OCI-LY3 (cell line): ENCODE measurements around the gene YIPF7.

ENCODE experiments used
- H2AFZ ChIP-seq: fragments of 200-600, 300-600 bp; shearing (Covaris generic); 2 replicates; pipeline ENCODE4 v1.6.0; 2014; ENCODE audit warnings: antibody characterized with exemption, low read depth, low read length
- H3K27ac ChIP-seq: fragments of 200-600, 300-600 bp; sonication (generic); 2 replicates; pipeline ENCODE4 v1.5.1; 2014; ENCODE audit warnings: mild to moderate bottlenecking, low read length, moderate library complexity, mixed read lengths
- H3K27me3 ChIP-seq: fragments of 200-600, 300-600 bp; sonication (generic); 2 replicates; pipeline ENCODE4 v1.6.1; 2014; ENCODE audit warnings: low read depth, low read length, mixed read lengths
- H3K36me3 ChIP-seq: fragments of 200-600, 300-600 bp; sonication (generic); replicated peaks from 2 replicates; pipeline ENCODE3; 2014; ENCODE audit warnings: low read depth, low read length, mixed read lengths
- H3K4me1 ChIP-seq: fragments of 300-600, 200-600 bp; sonication (generic); 2 replicates; pipeline ENCODE4 v1.6.1; 2014; ENCODE audit warnings: low read length, mixed read lengths
- H3K4me2 ChIP-seq: fragments of 200-600, 300-600 bp; sonication (generic); 2 replicates; pipeline ENCODE4 v1.6.1; 2014; ENCODE audit warnings: low read length, mixed read lengths
- H3K4me3 ChIP-seq: fragments of 300-600, 200-600 bp; sonication (generic); 2 replicates; pipeline ENCODE4 v1.5.1; 2014; ENCODE audit warnings: antibody characterized with exemption, mild to moderate bottlenecking, low read length, moderate library complexity
- H3K79me2 ChIP-seq: fragments of 300-600, 200-600 bp; shearing (Covaris generic); 2 replicates; pipeline ENCODE4 v1.6.1; 2014; ENCODE audit warnings: mild to moderate bottlenecking, low read length, mixed read lengths
- H3K9ac ChIP-seq: fragments of 300-600, 200-600 bp; shearing (Covaris generic); 2 replicates; pipeline ENCODE4 v1.6.0; 2014; ENCODE audit warnings: mild to moderate bottlenecking, low read length, moderate library complexity
- H3K9me3 ChIP-seq: fragments of 200-600, 300-600 bp; shearing (Covaris generic); 2 replicates; pipeline ENCODE4 v1.6.1; 2014; ENCODE audit warnings: low read length, mixed read lengths; ENCODE audit not compliant: insufficient read depth
- H4K20me1 ChIP-seq: fragments of 200-600, 300-600 bp; sonication (generic); 2 replicates; pipeline ENCODE4 v1.6.1; 2016; ENCODE audit warnings: low read length, mixed read lengths; ENCODE audit not compliant: insufficient read depth
- CTCF ChIP-seq: fragments of 200-600, 300-600 bp; sonication (generic); IDR thresholded peaks from 2 replicates; pipeline ENCODE4 v1.5.1; 2014; ENCODE audit warnings: antibody characterized with exemption, low read length, low read depth
- EZH2phosphoT487 ChIP-seq: fragments of 200-600 bp; shearing (Covaris generic); IDR thresholded peaks from 2 replicates; pipeline ENCODE4 v1.6.1; 2018; ENCODE audit warnings: antibody characterized with exemption, mixed run types, low read depth

YIPF7 gene

GRCh38 chr4:44671636-44672035 lies 20.2 kb upstream of the YIPF7 start:
- Histone ChIP-seq H3K4me3 (no peak overlapping the region), H3K9me3 (no peaks in the 10 kb centered on the region), H3K4me1 (peaks cover 5% of the 10 kb centered on the region; the same call in 1 of the 2 replicates), H3K27me3 (no peaks in the 10 kb centered on the region), H3K9ac (no peak overlapping the region), H4K20me1 (no peaks in the 10 kb centered on the region), H3K27ac (no peak overlapping the region), H2AFZ (no peak overlapping the region), H3K79me2 (no peaks in the 10 kb centered on the region), H3K36me3 (no peaks in the 10 kb centered on the region), H3K4me2 (no peak overlapping the region)
- no peak for TF ChIP-seq EZH2phosphoT487

- Histone ChIP-seq H3K27me3 (no peaks in the 10 kb centered on the region), H3K4me2 (no peak overlapping the region), H3K79me2 (no peaks in the 10 kb centered on the region), H3K36me3 (no peaks in the 10 kb centered on the region), H4K20me1 (no peaks in the 10 kb centered on the region), H3K4me3 (no peak overlapping the region), H3K27ac (no peak overlapping the region), H3K4me1 (peaks cover 5% of the 10 kb centered on the region; the same call in 1 of the 2 replicates), H3K9ac (no peak overlapping the region), H3K9me3 (no peaks in the 10 kb centered on the region), H2AFZ (no peak overlapping the region)
- TF ChIP-seq EZH2phosphoT487, result no peak
- no peak for TF ChIP-seq CTCF
Observed at GRCh38 chr4:44670506-44671199, 19.2 kb upstream of the YIPF7 start.

GRCh38 chr4:44668526-44668925 lies 17.1 kb upstream of the YIPF7 start:
- Histone ChIP-seq H3K4me3 (no peak overlapping the region), H3K79me2 (no peaks in the 10 kb centered on the region), H2AFZ (no peak overlapping the region), H4K20me1 (no peaks in the 10 kb centered on the region), H3K9ac (no peak overlapping the region), H3K27ac (no peak overlapping the region), H3K36me3 (no peaks in the 10 kb centered on the region), H3K4me2 (no peak overlapping the region), H3K27me3 (no peaks in the 10 kb centered on the region), H3K9me3 (no peaks in the 10 kb centered on the region), H3K4me1 (peaks cover 5% of the 10 kb centered on the region; the same call in 1 of the 2 replicates)
- TF ChIP-seq CTCF (no peak), EZH2phosphoT487 (no peak)

GRCh38 chr4:44663539-44664263 lies 12.3 kb upstream of the YIPF7 start:
- TF ChIP-seq EZH2phosphoT487, result no peak
- TF ChIP-seq CTCF, result no peak
- H4K20me1 ChIP-seq, result no peaks in the 10 kb centered on the region
- no peak overlapping the region for H3K4me3 ChIP-seq
- no peaks in the 10 kb centered on the region for H3K36me3 ChIP-seq
- peaks cover 14% of the 10 kb centered on the region for H3K4me1 ChIP-seq
- H3K79me2 ChIP-seq, result no peaks in the 10 kb centered on the region
- H3K27ac ChIP-seq, result no peak overlapping the region
- H3K27me3 ChIP-seq, result no peaks in the 10 kb centered on the region
- H3K9me3 ChIP-seq, result no peaks in the 10 kb centered on the region
- no peak overlapping the region for H3K4me2 ChIP-seq
- no peak overlapping the region for H3K9ac ChIP-seq
- H2AFZ ChIP-seq, result no peak overlapping the region
